ENCODE data around the gene ANKH. TPM values are rescaled to one million over a fixed set of nuclear protein-coding genes. Genes with fewer than 3 reads are reported as not detected.

ANKH gene
- polyA plus RNA-seq, 1 donor (not counting 4 experiments of a cell fraction or from before 2014, with no cell fraction given) = 13.8 TPM

GRCh38 chr5:14834584-14835550, 36.7 kb downstream of the ANKH start:
- Histone ChIP-seq H4K20me1 (ENCODE audit: control insufficient read depth, extremely low read depth, insufficient read depth, low read length) (no peaks in the 10 kb centered on the region), H3K4me2 (ENCODE audit: control insufficient read depth, extremely low read depth, insufficient read depth, low read depth, low read length) (no peak overlapping the region), H3K4me1 (ENCODE audit: control insufficient read depth, extremely low read depth, insufficient read depth, low read length) (peaks cover 2% of the 10 kb centered on the region), H3K9me1 (ENCODE audit: control insufficient read depth, extremely low read depth, insufficient read depth, low read length) (no peaks in the 10 kb centered on the region), H3K36me3 (ENCODE audit: control insufficient read depth in 2 of 2, extremely low read depth in 1 of 2, insufficient read depth in 2 of 2, low read length in 2 of 2) (no peaks in the 10 kb centered on the region), H2AFZ (ENCODE audit: control insufficient read depth, low read length) (no peak overlapping the region), H3K9ac (ENCODE audit: control insufficient read depth, extremely low read depth, insufficient read depth, low read length) (no peak overlapping the region), H3K9me3 (ENCODE audit: control insufficient read depth, low read depth, low read length) (no peaks in the 10 kb centered on the region), H3K27ac (ENCODE audit: control insufficient read depth, insufficient read depth, low read length) (no peak overlapping the region), H3K27me3 (ENCODE audit: control insufficient read depth, extremely low read depth, insufficient read depth, low read length) (no peaks in the 10 kb centered on the region), H3K4me3 (ENCODE audit: control insufficient read depth in 2 of 3, extremely low read depth in 1 of 3, insufficient read depth in 2 of 3, low read depth in 1 of 3, low read length in 3 of 3) (no peak overlapping the region), H3K79me2 (ENCODE audit: control insufficient read depth, insufficient read depth, low read length) (no peaks in the 10 kb centered on the region)
- DNase-seq (ENCODE audit: low read depth, low spot score) (no peak), FAIRE-seq (no peak)
- dilution Hi-C loops (cut with MboI; ENCODE audit: extremely low pct_ligation_motif_present, low sequenced_read_pairs) = no loop called here
- TF ChIP-seq CTCF (optimal IDR thresholded peaks at IDR 0.05 in 1 of 3, IDR thresholded peaks at IDR 0.05 in 1 of 3, conservative IDR thresholded peaks at IDR 0.05 in 1 of 3; ENCODE audit: extremely low read depth in 1 of 3, insufficient read depth in 2 of 3, low read length in 3 of 3) (no peak), EZH2 (IDR thresholded peaks at IDR 0.05; ENCODE audit: low read length) (no peak)

- Histone ChIP-seq H2AFZ (ENCODE audit: control insufficient read depth, low read length) (no peak overlapping the region), H3K9ac (ENCODE audit: control insufficient read depth, extremely low read depth, insufficient read depth, low read length) (no peak overlapping the region), H3K4me2 (ENCODE audit: control insufficient read depth, extremely low read depth, insufficient read depth, low read depth, low read length) (no peak overlapping the region), H3K9me3 (ENCODE audit: control insufficient read depth, low read depth, low read length) (no peaks in the 10 kb centered on the region), H3K27me3 (ENCODE audit: control insufficient read depth, extremely low read depth, insufficient read depth, low read length) (no peaks in the 10 kb centered on the region), H3K36me3 (ENCODE audit: control insufficient read depth in 2 of 2, extremely low read depth in 1 of 2, insufficient read depth in 2 of 2, low read length in 2 of 2) (no peaks in the 10 kb centered on the region), H3K27ac (ENCODE audit: control insufficient read depth, insufficient read depth, low read length) (no peak overlapping the region), H4K20me1 (ENCODE audit: control insufficient read depth, extremely low read depth, insufficient read depth, low read length) (no peaks in the 10 kb centered on the region), H3K4me3 (ENCODE audit: control insufficient read depth in 2 of 3, extremely low read depth in 1 of 3, insufficient read depth in 2 of 3, low read depth in 1 of 3, low read length in 3 of 3) (no peak overlapping the region), H3K4me1 (ENCODE audit: control insufficient read depth, extremely low read depth, insufficient read depth, low read length) (peaks cover 2% of the 10 kb centered on the region), H3K79me2 (ENCODE audit: control insufficient read depth, insufficient read depth, low read length) (no peaks in the 10 kb centered on the region), H3K9me1 (ENCODE audit: control insufficient read depth, extremely low read depth, insufficient read depth, low read length) (no peaks in the 10 kb centered on the region)
- dilution Hi-C loops (cut with MboI; ENCODE audit: extremely low pct_ligation_motif_present, low sequenced_read_pairs) = no loop called here
- TF ChIP-seq EZH2 (IDR thresholded peaks at IDR 0.05; ENCODE audit: low read length) (no peak), CTCF (optimal IDR thresholded peaks at IDR 0.05 in 1 of 3, IDR thresholded peaks at IDR 0.05 in 1 of 3, conservative IDR thresholded peaks at IDR 0.05 in 1 of 3; ENCODE audit: extremely low read depth in 1 of 3, insufficient read depth in 2 of 3, low read length in 3 of 3) (no peak)
- FAIRE-seq (no peak), DNase-seq (ENCODE audit: low read depth, low spot score) (no peak)
Measured at GRCh38 chr5:14834062-14834461, 37.5 kb downstream of the ANKH start.
